CD14-positive monocyte (primary cell): ENCODE results near the gene ST3GAL4. TPM values are rescaled to one million over a fixed set of nuclear protein-coding genes. Genes with fewer than 3 reads are reported as not detected.

Experiments
- DNase-seq, 3 donors: peaks; one replicate each; pipeline ENCODE4 v3.0.0-alpha.2; 2011 to 2022
- H2AFZ ChIP-seq: 2 replicates; pipeline ENCODE4 v1.6.0; 2012; ENCODE audit warnings: mild to moderate bottlenecking, low read depth, low read length, inconsistent platforms; ENCODE audit not compliant: insufficient read depth, poor library complexity, severe bottlenecking
- H3K27ac ChIP-seq, 2 donors: 1 replicate in 1 of 2; 2 replicates in 1 of 2; pipeline ENCODE4 v1.5.1; 2012 to 2013; ENCODE audit warnings: low read length in 2 of 2, control low read depth in 1 of 2, inconsistent platforms in 1 of 2, low read depth in 1 of 2, mild to moderate bottlenecking in 1 of 2
- H3K27me3 ChIP-seq, 2 donors: one replicate each; pipeline versions ENCODE4 v1.6.0 to v1.6.1; 2011 to 2013; ENCODE audit warnings: low read length in 2 of 2; ENCODE audit not compliant: control insufficient read depth in 2 of 2, insufficient read depth in 2 of 2
- H3K36me3 ChIP-seq, 2 donors: replicated peaks in 1 of 2; 1 replicate in 1 of 2; 2 replicates in 1 of 2; pipeline versions ENCODE4 v1.5.1 to v1.6.1; 2012 to 2013; ENCODE audit warnings: low read length in 2 of 2, control low read depth in 1 of 2, inconsistent platforms in 1 of 2, mild to moderate bottlenecking in 1 of 2; ENCODE audit not compliant: insufficient read depth in 2 of 2, control insufficient read depth in 1 of 2
- H3K4me1 ChIP-seq, 2 donors: 1 replicate in 1 of 2; 2 replicates in 1 of 2; pipeline versions ENCODE4 v1.5.1 to v1.6.1; 2012 to 2013; ENCODE audit warnings: low read length in 2 of 2, control low read depth in 1 of 2, inconsistent platforms in 1 of 2, mild to moderate bottlenecking in 1 of 2, moderate library complexity in 1 of 2; ENCODE audit not compliant: insufficient read depth in 2 of 2, control insufficient read depth in 1 of 2
- H3K4me2 ChIP-seq: replicated peaks from 2 replicates; pipeline ENCODE3; 2012; ENCODE audit warnings: low read length, moderate library complexity, mild to moderate bottlenecking; ENCODE audit not compliant: poor library complexity, severe bottlenecking; ENCODE audit errors: extremely low read depth
- H3K4me3 ChIP-seq, 3 experiments: fragments of 200-600 bp in 1 of 3; sonication (generic) in 1 of 3; replicated peaks in 1 of 3; 1 replicate in 2 of 3; 2 replicates in 1 of 3; pipeline ENCODE4 v1.5.1; 2011 to 2013; ENCODE audit warnings: low read length in 3 of 3, mild to moderate bottlenecking in 3 of 3, control low read depth in 2 of 3, low read depth in 2 of 3, inconsistent platforms in 1 of 3, moderate library complexity in 1 of 3
- H3K79me2 ChIP-seq: 2 replicates; pipeline ENCODE4 v1.6.0; 2012; ENCODE audit warnings: mild to moderate bottlenecking, control low read depth, inconsistent platforms, low read length, moderate library complexity; ENCODE audit not compliant: insufficient read depth
- H3K9ac ChIP-seq: 2 replicates; pipeline ENCODE4 v1.6.0; 2017; ENCODE audit warnings: low read length, mild to moderate bottlenecking; ENCODE audit not compliant: insufficient read depth, poor library complexity, severe bottlenecking
- H3K9me3 ChIP-seq, 2 donors: replicated peaks in 1 of 2; 1 replicate in 1 of 2; 2 replicates in 1 of 2; pipeline versions ENCODE4 v1.5.1 to v1.6.1; 2012 to 2013; ENCODE audit warnings: low read length in 2 of 2, control low read depth in 1 of 2; ENCODE audit not compliant: control insufficient read depth in 1 of 2, insufficient read depth in 1 of 2
- H4K20me1 ChIP-seq: 2 replicates; pipeline ENCODE4 v1.6.0; 2012; ENCODE audit warnings: mild to moderate bottlenecking, low read length, control low read depth, moderate library complexity; ENCODE audit not compliant: insufficient read depth
- H3K27ac Mint-ChIP-seq, 7 donors: one replicate each; pipeline ENCODE4 v1.8.0; 2020; ENCODE audit warnings: mild to moderate bottlenecking in 7 of 7, mixed read lengths in 7 of 7, moderate library complexity in 6 of 7, inconsistent platforms in 2 of 7
- H3K27me3 Mint-ChIP-seq, 3 donors: one replicate each; pipeline ENCODE4 v1.8.0; 2021 to 2022; ENCODE audit warnings: low read depth in 3 of 3, mild to moderate bottlenecking in 3 of 3, mixed read lengths in 3 of 3, moderate library complexity in 3 of 3, inconsistent platforms in 1 of 3
- H3K36me3 Mint-ChIP-seq, 2 donors: one replicate each; pipeline ENCODE4 v1.8.0; 2020; ENCODE audit warnings: mixed read lengths in 2 of 2, inconsistent platforms in 1 of 2, mild to moderate bottlenecking in 1 of 2
- H3K4me1 Mint-ChIP-seq: one replicate; pipeline ENCODE4 v1.8.0; 2020; ENCODE audit warnings: mild to moderate bottlenecking, mixed read lengths
- H3K4me3 Mint-ChIP-seq, 2 donors: one replicate each; pipeline ENCODE4 v1.8.0; 2020; ENCODE audit warnings: mild to moderate bottlenecking in 2 of 2, mixed read lengths in 2 of 2, moderate library complexity in 1 of 2
- H3K9me3 Mint-ChIP-seq, 7 donors: one replicate each; pipeline ENCODE4 v1.8.0; 2020 to 2022; ENCODE audit warnings: mixed read lengths in 7 of 7, mild to moderate bottlenecking in 6 of 7, moderate library complexity in 6 of 7, inconsistent platforms in 2 of 7
- CTCF ChIP-seq: fragments of 200-600 bp; IDR thresholded peaks from one replicate; pipeline ENCODE4 v1.8.0; 2022; ENCODE audit warnings: antibody characterized with exemption, mild to moderate bottlenecking
- WGBS: methylation state at CpG from one replicate; pipeline ENCODE4 v1.1.5; 2013; ENCODE audit warnings: missing lambda C conversion rate; ENCODE audit not compliant: insufficient coverage; 5-methylcytosine and 5-hydroxymethylcytosine counted together
- intact Hi-C, 2 donors: fragments of 100-400 bp; cut with micrococcal nuclease; formaldehyde crosslinking; loops; one replicate each; pipeline versions ENCODE4 v1.15.0 to v1.15.1; 2023
- polyA plus RNA-seq, 3 donors: library from polyadenylated mRNA; depleted of rRNA in 1 of 3; unstranded in 2 of 3; stranded (reverse) in 1 of 3; fragments of 300-500 nt in 2 of 3; fragments of >200 nt in 1 of 3; fragmentation: Illumina TruSeq in 2 of 3; gene quantifications; 1 replicate in 2 of 3; 2 replicates in 1 of 3; pipeline ENCODE4 v1.2.3, GENCODE V29; 2012 to 2021

Gene ST3GAL4
- polyA plus RNA-seq, 3 donors: 7.8 to 14.3 (median 10.1) TPM

DNA sequence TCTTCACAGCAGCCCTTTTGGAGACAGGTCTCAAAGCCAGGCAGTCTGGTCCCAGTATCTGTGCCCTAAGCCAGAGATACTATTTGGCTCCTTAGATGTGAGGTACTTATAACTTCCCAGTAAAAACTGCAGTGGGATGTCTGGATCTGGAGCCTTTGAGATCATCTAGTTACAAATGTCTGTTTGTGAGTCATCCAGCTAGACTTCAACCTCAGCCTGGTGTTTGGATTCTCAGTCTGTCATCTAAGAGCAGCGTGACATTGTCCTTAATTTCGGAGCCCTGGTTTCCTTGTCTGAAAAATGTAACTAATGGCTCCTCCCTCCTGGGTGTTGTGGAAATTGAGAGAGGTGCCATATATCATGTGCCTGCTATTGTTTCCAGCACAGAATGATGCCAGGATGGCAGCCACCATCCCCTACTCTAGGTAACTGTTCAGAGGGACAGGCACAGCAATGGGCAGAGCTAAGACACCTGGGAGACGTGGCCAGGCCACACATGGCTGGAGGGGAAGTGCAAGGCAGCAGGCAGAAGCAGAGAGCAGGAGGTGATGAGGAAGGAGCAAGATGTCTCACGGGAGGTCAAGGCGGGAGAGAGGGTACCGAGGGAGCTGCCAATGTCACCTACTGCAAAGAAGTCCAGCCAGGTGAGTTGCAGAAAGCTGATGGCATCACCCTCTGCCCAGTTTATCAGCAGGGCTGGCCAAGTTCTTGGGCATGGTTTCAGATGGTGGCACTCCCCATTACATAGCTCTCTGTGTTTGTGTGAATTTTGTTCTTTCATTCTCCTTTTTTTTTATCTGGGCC is 20.6 kb upstream of the ST3GAL4 start:
- Histone ChIP-seq H3K9me3 (no peaks in the 10 kb centered on the region), H2AFZ (no peak overlapping the region), H4K20me1 (peaks cover 3% of the 10 kb centered on the region), H3K79me2 (no peaks in the 10 kb centered on the region), H3K27me3 (no peaks in the 10 kb centered on the region), H3K27ac (no peak overlapping the region), H3K4me2 (no peak overlapping the region), H3K4me1 (peaks cover 16 to 18% of the 10 kb centered on the region in 2 donors), H3K4me3 (no peak overlapping the region), H3K9ac (no peak overlapping the region), H3K36me3 (peaks cover 48 to 75% of the 10 kb centered on the region in 2 donors)
- H3K9me3 Mint-ChIP-seq: no peaks in the 10 kb centered on the region
- no peak overlapping the region for H3K4me3 Mint-ChIP-seq
- no peak for DNase-seq
- intact Hi-C loops: no loop called here
- peaks cover 66 to 75% of the 10 kb centered on the region in 2 donors for H3K36me3 Mint-ChIP-seq
- peaks cover 25% of the 10 kb centered on the region for H3K4me1 Mint-ChIP-seq
- H3K27me3 Mint-ChIP-seq: peaks cover 0 to 5% (median 3%) of the 10 kb centered on the region in 3 donors
- WGBS: 66% methylated on average over 4 of the region's 6 CpGs
- TF ChIP-seq CTCF: no peak
- H3K27ac Mint-ChIP-seq: peak overlapping the region in 3 of 7 donors; percentile 6 to 17 (median 15)

DNA sequence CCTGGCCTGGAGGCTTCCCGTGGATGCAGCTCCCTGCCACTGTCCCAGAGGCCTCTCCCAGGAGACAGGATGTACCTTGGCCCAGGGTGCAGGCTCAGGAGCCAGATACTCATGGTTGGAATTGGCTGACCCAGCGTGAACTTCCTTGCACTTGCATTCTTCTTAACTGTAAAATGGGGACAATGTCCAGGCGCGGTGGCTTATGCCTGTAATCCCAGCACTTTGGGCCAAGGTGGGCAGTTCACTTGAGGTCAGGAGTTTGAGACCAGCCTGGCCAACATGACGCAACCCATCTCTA is 20.1 kb upstream of the ST3GAL4 start:
- 100% methylated on average over 2 of the region's 5 CpGs for WGBS
- H3K36me3 Mint-ChIP-seq: peaks cover 72 to 80% of the 10 kb centered on the region in 2 donors

More for the DNA sequence above, 20.1 kb upstream of the ST3GAL4 start:
- Histone ChIP-seq H3K4me3 (no peak overlapping the region), H3K27me3 (no peaks in the 10 kb centered on the region), H3K4me2 (no peak overlapping the region), H2AFZ (no peak overlapping the region), H3K27ac (no peak overlapping the region), H3K79me2 (no peaks in the 10 kb centered on the region), H3K9ac (no peak overlapping the region), H3K9me3 (no peaks in the 10 kb centered on the region), H4K20me1 (peaks cover 3% of the 10 kb centered on the region), H3K4me1 (peaks cover 16 to 18% of the 10 kb centered on the region in 2 donors), H3K36me3 (peaks cover 51 to 76% of the 10 kb centered on the region in 2 donors)
- no peak for DNase-seq
- Mint-ChIP-seq H3K27me3 (peaks cover 0 to 5% (median 3%) of the 10 kb centered on the region in 3 donors), H3K27ac (no peak overlapping the region), H3K4me3 (no peak overlapping the region), H3K9me3 (no peaks in the 10 kb centered on the region), H3K4me1 (peaks cover 25% of the 10 kb centered on the region)
- intact Hi-C loops: no loop called here
- TF ChIP-seq CTCF: no peak
